HepG2 (cell line): ENCODE results near the gene KRCC1. TPM values are rescaled to one million over a fixed set of nuclear protein-coding genes. Genes with fewer than 3 reads are reported as not detected.
A peak's percentile ranks its signal among the peaks of the same experiment; 100 is the strongest.

Experiments used
- DR1 ChIP-seq: sonication (generic); formaldehyde crosslinking; IDR thresholded peaks from 2 replicates; pipeline ENCODE4 v1.8.0; 2021; ENCODE audit warnings: mild to moderate bottlenecking, missing genetic modification reagents, inconsistent platforms
- EZH2 ChIP-seq: conservative IDR thresholded peaks from 2 replicates; pipeline ENCODE4 v1.6.1; 2012; ENCODE audit warnings: mild to moderate bottlenecking, low read depth, low read length, moderate library complexity
- GZF1 ChIP-seq: sonication (generic); formaldehyde crosslinking; IDR thresholded peaks from 2 replicates; pipeline ENCODE4 v1.5.1; 2020; ENCODE audit warnings: mild to moderate bottlenecking, missing genetic modification reagents
- HNF4A ChIP-seq: sonication (generic); formaldehyde crosslinking; IDR thresholded peaks from 2 replicates; pipeline ENCODE4 v1.4.0; 2020; ENCODE audit warnings: missing genetic modification reagents
- MTF2 ChIP-seq: sonication (generic); formaldehyde crosslinking; IDR thresholded peaks from 2 replicates; pipeline ENCODE4 v1.5.0; 2020; ENCODE audit warnings: missing genetic modification reagents, borderline replicate concordance
- NAIF1 ChIP-seq: sonication (generic); formaldehyde crosslinking; IDR thresholded peaks from 2 replicates; pipeline ENCODE4 v1.5.0; 2020; ENCODE audit warnings: mild to moderate bottlenecking, missing genetic modification reagents, borderline replicate concordance
- NCOA1 ChIP-seq: sonication (generic); formaldehyde crosslinking; IDR thresholded peaks from 2 replicates; pipeline ENCODE4 v1.9.0; 2021; ENCODE audit warnings: missing genetic modification reagents
- NFIC ChIP-seq: IDR thresholded peaks from 2 replicates; pipeline ENCODE4 v1.6.1; 2012; ENCODE audit warnings: mild to moderate bottlenecking, low read length, inconsistent platforms
- SKI ChIP-seq: fragments of 450-650 bp; IDR thresholded peaks from one replicate; pipeline ENCODE4 v1.6.1; 2018; ENCODE audit warnings: mild to moderate bottlenecking; ENCODE audit not compliant: partially characterized antibody
- SP140L ChIP-seq: sonication (generic); formaldehyde crosslinking; IDR thresholded peaks from 2 replicates; pipeline ENCODE4 v1.4.0; 2020; ENCODE audit warnings: missing genetic modification reagents, borderline replicate concordance
- XBP1 ChIP-seq: sonication (generic); formaldehyde crosslinking; IDR thresholded peaks from 2 replicates; pipeline ENCODE4 v1.5.0; 2020; ENCODE audit warnings: missing genetic modification reagents
- ZFP36 ChIP-seq: fragments of 150-350 bp; IDR thresholded peaks from 2 replicates; pipeline ENCODE4 v1.6.1; 2018; ENCODE audit warnings: borderline replicate concordance, low read length, low read depth; ENCODE audit not compliant: partially characterized antibody
- ZNF431 ChIP-seq: sonication (generic); formaldehyde crosslinking; IDR thresholded peaks from 2 replicates; pipeline ENCODE4 v1.9.0; 2022; ENCODE audit warnings: missing genetic modification reagents, low read depth, mild to moderate bottlenecking, borderline replicate concordance
- ZNF598 ChIP-seq: sonication (generic); formaldehyde crosslinking; IDR thresholded peaks from 2 replicates; pipeline ENCODE4 v1.5.1; 2020; ENCODE audit warnings: mild to moderate bottlenecking, missing genetic modification reagents, borderline replicate concordance
- ZNF850 ChIP-seq: sonication (generic); formaldehyde crosslinking; conservative IDR thresholded peaks from 2 replicates; pipeline ENCODE4 v1.9.0; 2021; ENCODE audit warnings: mild to moderate bottlenecking, missing genetic modification reagents
- ZSCAN25 ChIP-seq: sonication (generic); formaldehyde crosslinking; IDR thresholded peaks from 2 replicates; pipeline ENCODE4 v1.8.0; 2022; ENCODE audit warnings: mild to moderate bottlenecking, missing genetic modification reagents
- polyA plus RNA-seq, 8 experiments: library from polyadenylated mRNA; depleted of rRNA in 3 of 8; stranded (reverse) in 7 of 8; unstranded in 1 of 8; fragments of >200 nt; fragmentation: Illumina TruSeq in 4 of 8; extraction: Trizol in 4 of 8; gene quantifications; 2 replicates each; pipeline versions ENCODE4 v1.2.1 to v1.2.3, GENCODE V29; 2011 to 2016; ENCODE audit warnings: low read depth in 4 of 8, missing spikeins in 1 of 8, mixed read lengths in 1 of 8; ENCODE audit not compliant: insufficient read depth in 1 of 8
- total RNA-seq, 5 experiments: library from RNA; depleted of rRNA; stranded (reverse); fragments of >200 nt; fragmentation: Illumina TruSeq; extraction: Trizol; gene quantifications; 2 replicates each; pipeline ENCODE4 v1.2.3, GENCODE V29; 2016; ENCODE audit warnings: low read depth in 1 of 5
- TF ChIP-seq, protein P1 (sequence below): sonication (generic); formaldehyde crosslinking; IDR thresholded peaks from 2 replicates; pipeline ENCODE4 v1.9.0; 2021; ENCODE audit warnings: missing genetic modification reagents, borderline replicate concordance
- TF ChIP-seq, protein P2 (sequence below): sonication (generic); formaldehyde crosslinking; IDR thresholded peaks from 2 replicates; pipeline ENCODE4 v1.8.0; 2022; ENCODE audit warnings: mild to moderate bottlenecking, missing genetic modification reagents
- TF ChIP-seq, protein P3 (sequence below): sonication (generic); formaldehyde crosslinking; IDR thresholded peaks from 2 replicates; pipeline ENCODE4 v1.8.0; 2022; ENCODE audit warnings: low read depth, missing genetic modification reagents
- TF ChIP-seq, protein P4 (sequence below): sonication (generic); formaldehyde crosslinking; IDR thresholded peaks from 2 replicates; pipeline ENCODE4 v1.9.0; 2022; ENCODE audit warnings: missing genetic modification reagents, mild to moderate bottlenecking, borderline replicate concordance

The KRCC1 gene
- total and polyA plus RNA-seq, 2 of the 13 experiments (the other 11 are each of a cell fraction or from before 2014, with no cell fraction given), result 6.5 to 7.7 TPM

DNA sequence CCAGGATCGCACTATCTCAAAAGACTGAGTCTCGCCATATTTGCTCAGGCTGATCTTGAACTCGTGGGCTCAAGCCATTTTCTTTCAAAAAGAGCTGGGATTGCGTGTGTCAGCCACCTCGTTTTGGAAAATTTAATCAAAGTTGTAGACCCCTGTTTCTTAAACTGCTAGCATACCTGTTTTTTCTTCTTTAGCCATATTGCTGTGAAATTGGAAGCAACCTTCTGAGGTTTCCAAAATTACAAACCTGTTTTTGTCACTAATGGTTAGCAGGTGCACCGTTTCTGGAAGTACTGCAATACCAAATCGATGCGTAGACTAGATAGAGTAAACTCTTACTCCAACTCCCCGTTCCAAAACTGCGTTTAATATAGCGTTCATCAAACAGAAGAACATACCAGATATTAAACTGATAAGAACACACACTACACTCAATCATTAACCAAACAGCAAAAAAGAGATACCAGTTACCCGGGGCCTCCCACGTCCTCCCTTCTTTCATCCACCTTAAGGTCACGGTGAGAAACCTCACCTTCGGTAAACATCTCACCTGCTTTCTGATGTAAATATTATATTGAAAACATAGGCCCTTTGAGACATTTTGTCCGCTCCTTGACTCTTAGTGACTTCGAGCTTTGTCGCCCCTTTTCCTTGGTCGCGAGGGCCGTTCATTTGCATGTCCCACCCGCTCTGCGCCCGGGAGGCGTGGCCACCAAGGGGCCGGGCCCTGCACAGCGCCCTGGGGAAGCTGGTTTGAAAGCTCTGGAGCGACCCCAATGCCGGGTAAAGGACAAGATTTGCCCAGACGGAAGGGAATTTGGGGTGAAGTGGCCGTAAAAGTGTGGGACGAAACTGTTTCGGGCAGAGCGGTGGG lies 39.3 kb downstream of the KRCC1 start, which contains the start of gene RNU2-63P (continued):
- TF ChIP-seq, protein P1, sequence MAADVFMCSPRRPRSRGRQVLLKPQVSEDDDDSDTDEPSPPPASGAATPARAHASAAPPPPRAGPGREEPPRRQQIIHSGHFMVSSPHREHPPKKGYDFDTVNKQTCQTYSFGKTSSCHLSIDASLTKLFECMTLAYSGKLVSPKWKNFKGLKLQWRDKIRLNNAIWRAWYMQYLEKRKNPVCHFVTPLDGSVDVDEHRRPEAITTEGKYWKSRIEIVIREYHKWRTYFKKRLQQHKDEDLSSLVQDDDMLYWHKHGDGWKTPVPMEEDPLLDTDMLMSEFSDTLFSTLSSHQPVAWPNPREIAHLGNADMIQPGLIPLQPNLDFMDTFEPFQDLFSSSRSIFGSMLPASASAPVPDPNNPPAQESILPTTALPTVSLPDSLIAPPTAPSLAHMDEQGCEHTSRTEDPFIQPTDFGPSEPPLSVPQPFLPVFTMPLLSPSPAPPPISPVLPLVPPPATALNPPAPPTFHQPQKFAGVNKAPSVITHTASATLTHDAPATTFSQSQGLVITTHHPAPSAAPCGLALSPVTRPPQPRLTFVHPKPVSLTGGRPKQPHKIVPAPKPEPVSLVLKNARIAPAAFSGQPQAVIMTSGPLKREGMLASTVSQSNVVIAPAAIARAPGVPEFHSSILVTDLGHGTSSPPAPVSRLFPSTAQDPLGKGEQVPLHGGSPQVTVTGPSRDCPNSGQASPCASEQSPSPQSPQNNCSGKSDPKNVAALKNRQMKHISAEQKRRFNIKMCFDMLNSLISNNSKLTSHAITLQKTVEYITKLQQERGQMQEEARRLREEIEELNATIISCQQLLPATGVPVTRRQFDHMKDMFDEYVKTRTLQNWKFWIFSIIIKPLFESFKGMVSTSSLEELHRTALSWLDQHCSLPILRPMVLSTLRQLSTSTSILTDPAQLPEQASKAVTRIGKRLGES (CRISPR knock-in tag), result peak; percentile 65; the same call in 1 of the 2 replicates
- TF ChIP-seq SKI (peak; percentile 42), SP140L (CRISPR knock-in tag) (0 out of 2 replicates have a peak, but pooled peaks have one; percentile 85), MTF2 (CRISPR knock-in tag) (0 out of 2 replicates have a peak, but pooled peaks have one; percentile 16), ZSCAN25 (CRISPR knock-in tag) (0 out of 2 replicates have a peak, but pooled peaks have one; percentile 3), DR1 (CRISPR knock-in tag) (peak; percentile 94), ZFP36 (no peak), NAIF1 (CRISPR knock-in tag) (peak; percentile 71; the same call in 1 of the 2 replicates), HNF4A (CRISPR knock-in tag) (0 out of 2 replicates have a peak, but pooled peaks have one; percentile 3), ZNF431 (CRISPR knock-in tag) (peak; percentile 89; the same call in 1 of the 2 replicates), XBP1 (CRISPR knock-in tag) (no peak), NCOA1 (peak; percentile 63; the same call in 1 of the 2 replicates), ZNF598 (CRISPR knock-in tag) (peak; percentile 94), EZH2 (no peak), NFIC (peak; percentile 98), ZNF850 (CRISPR knock-in tag) (no peak), GZF1 (CRISPR knock-in tag) (peak; percentile 67; the same call in 1 of the 2 replicates)
- TF ChIP-seq, protein P2, sequence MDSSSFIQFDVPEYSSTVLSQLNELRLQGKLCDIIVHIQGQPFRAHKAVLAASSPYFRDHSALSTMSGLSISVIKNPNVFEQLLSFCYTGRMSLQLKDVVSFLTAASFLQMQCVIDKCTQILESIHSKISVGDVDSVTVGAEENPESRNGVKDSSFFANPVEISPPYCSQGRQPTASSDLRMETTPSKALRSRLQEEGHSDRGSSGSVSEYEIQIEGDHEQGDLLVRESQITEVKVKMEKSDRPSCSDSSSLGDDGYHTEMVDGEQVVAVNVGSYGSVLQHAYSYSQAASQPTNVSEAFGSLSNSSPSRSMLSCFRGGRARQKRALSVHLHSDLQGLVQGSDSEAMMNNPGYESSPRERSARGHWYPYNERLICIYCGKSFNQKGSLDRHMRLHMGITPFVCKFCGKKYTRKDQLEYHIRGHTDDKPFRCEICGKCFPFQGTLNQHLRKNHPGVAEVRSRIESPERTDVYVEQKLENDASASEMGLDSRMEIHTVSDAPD (CRISPR knock-in tag), result peak; percentile 47; the same call in 1 of the 2 replicates
- TF ChIP-seq, protein P3, sequence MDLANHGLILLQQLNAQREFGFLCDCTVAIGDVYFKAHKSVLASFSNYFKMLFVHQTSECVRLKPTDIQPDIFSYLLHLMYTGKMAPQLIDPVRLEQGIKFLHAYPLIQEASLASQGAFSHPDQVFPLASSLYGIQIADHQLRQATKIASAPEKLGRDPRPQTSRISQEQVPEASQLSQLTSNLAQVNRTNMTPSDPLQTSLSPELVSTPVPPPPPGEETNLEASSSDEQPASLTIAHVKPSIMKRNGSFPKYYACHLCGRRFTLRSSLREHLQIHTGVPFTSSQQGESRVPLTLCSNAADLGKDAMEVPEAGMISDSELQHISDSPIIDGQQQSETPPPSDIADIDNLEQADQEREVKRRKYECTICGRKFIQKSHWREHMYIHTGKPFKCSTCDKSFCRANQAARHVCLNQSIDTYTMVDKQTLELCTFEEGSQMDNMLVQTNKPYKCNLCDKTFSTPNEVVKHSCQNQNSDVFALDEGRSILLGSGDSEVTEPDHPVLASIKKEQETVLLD (CRISPR knock-in tag), result 0 out of 2 replicates have a peak, but pooled peaks have one; percentile 59
- TF ChIP-seq, protein P4, sequence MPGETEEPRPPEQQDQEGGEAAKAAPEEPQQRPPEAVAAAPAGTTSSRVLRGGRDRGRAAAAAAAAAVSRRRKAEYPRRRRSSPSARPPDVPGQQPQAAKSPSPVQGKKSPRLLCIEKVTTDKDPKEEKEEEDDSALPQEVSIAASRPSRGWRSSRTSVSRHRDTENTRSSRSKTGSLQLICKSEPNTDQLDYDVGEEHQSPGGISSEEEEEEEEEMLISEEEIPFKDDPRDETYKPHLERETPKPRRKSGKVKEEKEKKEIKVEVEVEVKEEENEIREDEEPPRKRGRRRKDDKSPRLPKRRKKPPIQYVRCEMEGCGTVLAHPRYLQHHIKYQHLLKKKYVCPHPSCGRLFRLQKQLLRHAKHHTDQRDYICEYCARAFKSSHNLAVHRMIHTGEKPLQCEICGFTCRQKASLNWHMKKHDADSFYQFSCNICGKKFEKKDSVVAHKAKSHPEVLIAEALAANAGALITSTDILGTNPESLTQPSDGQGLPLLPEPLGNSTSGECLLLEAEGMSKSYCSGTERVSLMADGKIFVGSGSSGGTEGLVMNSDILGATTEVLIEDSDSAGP (CRISPR knock-in tag), result peak; percentile 76; the same call in 1 of the 2 replicates
